ENCODE results near the gene SHISA6.

Gene SHISA6

GRCh38 chr17:11492511-11492910 lies 251.5 kb downstream of the SHISA6 start:
- Histone ChIP-seq H2BK5ac (ENCODE audit: low read depth, low read length, poor library complexity) (no peak overlapping the region), H2BK12ac (ENCODE audit: low read length) (no peak overlapping the region)

GRCh38 chr17:11493936-11494335 lies 252.9 kb downstream of the SHISA6 start:
- H2BK12ac ChIP-seq (ENCODE audit: low read length), result no peak overlapping the region
- H2BK5ac ChIP-seq (ENCODE audit: low read depth, low read length, poor library complexity), result no peak overlapping the region
- no peak overlapping the region for H3K23ac ChIP-seq (ENCODE audit: low read length)
- no peak overlapping the region for H3K14ac ChIP-seq (ENCODE audit: low read length)
- H3K79me1 ChIP-seq (ENCODE audit: low read length), result no peaks in the 10 kb centered on the region
- H3K18ac ChIP-seq (ENCODE audit: low read length), result no peak overlapping the region
- H2BK120ac ChIP-seq (ENCODE audit: insufficient read depth, low read length, poor library complexity), result no peak overlapping the region
- no peaks in the 10 kb centered on the region for H3K79me2 ChIP-seq (ENCODE audit: control insufficient read depth, insufficient read depth, low read length, poor library complexity)
- no peak for DNase-seq
- no peak overlapping the region for H4K91ac ChIP-seq (ENCODE audit: low read depth, low read length)
- H2AFZ ChIP-seq (ENCODE audit: insufficient read depth, low read length, poor library complexity), result no peak overlapping the region
- no peak overlapping the region for H3K9ac ChIP-seq (ENCODE audit: low read length)
- H3K4ac ChIP-seq (ENCODE audit: low read depth, low read length), result no peak overlapping the region
- no peak overlapping the region for H4K8ac ChIP-seq (ENCODE audit: low read depth, low read length)
- no peak overlapping the region for H2AK5ac ChIP-seq (ENCODE audit: low read length)
- no peak overlapping the region for H4K12ac ChIP-seq (ENCODE audit: low read depth, low read length)
- no peaks in the 10 kb centered on the region for H3K27me3 ChIP-seq (ENCODE audit: insufficient read depth, low read length)
- no peak overlapping the region for H3K4me2 ChIP-seq (ENCODE audit: low read length)
- H3K27ac ChIP-seq (ENCODE audit: low read depth, low read length), result no peak overlapping the region
- no peaks in the 10 kb centered on the region for H3K9me3 ChIP-seq (ENCODE audit: insufficient read depth, low read depth, low read length)
- no peaks in the 10 kb centered on the region for H3K4me1 ChIP-seq (ENCODE audit: control insufficient read depth in 1 of 2, insufficient read depth in 2 of 2, low read length in 2 of 2)
- H3K4me3 ChIP-seq (ENCODE audit: low read depth, low read length), result no peak overlapping the region
- H3K36me3 ChIP-seq (ENCODE audit: control insufficient read depth in 1 of 2, insufficient read depth in 2 of 2, low read length in 2 of 2), result no peaks in the 10 kb centered on the region

More at GRCh38 chr17:11492511-11492910, 251.5 kb downstream of the SHISA6 start:
- Histone ChIP-seq H4K8ac (ENCODE audit: low read depth, low read length) (no peak overlapping the region), H3K27me3 (ENCODE audit: insufficient read depth, low read length) (no peaks in the 10 kb centered on the region), H4K12ac (ENCODE audit: low read depth, low read length) (no peak overlapping the region), H3K4ac (ENCODE audit: low read depth, low read length) (no peak overlapping the region), H3K9me3 (ENCODE audit: insufficient read depth, low read depth, low read length) (no peaks in the 10 kb centered on the region), H3K27ac (ENCODE audit: low read depth, low read length) (no peak overlapping the region), H3K4me3 (ENCODE audit: low read depth, low read length) (no peak overlapping the region), H4K91ac (ENCODE audit: low read depth, low read length) (no peak overlapping the region), H2AFZ (ENCODE audit: insufficient read depth, low read length, poor library complexity) (no peak overlapping the region), H2BK120ac (ENCODE audit: insufficient read depth, low read length, poor library complexity) (no peak overlapping the region), H3K4me1 (ENCODE audit: control insufficient read depth in 1 of 2, insufficient read depth in 2 of 2, low read length in 2 of 2) (no peaks in the 10 kb centered on the region), H3K79me1 (ENCODE audit: low read length) (no peaks in the 10 kb centered on the region), H3K4me2 (ENCODE audit: low read length) (no peak overlapping the region), H3K23ac (ENCODE audit: low read length) (no peak overlapping the region), H3K14ac (ENCODE audit: low read length) (no peak overlapping the region), H3K36me3 (ENCODE audit: control insufficient read depth in 1 of 2, insufficient read depth in 2 of 2, low read length in 2 of 2) (no peaks in the 10 kb centered on the region), H3K79me2 (ENCODE audit: control insufficient read depth, insufficient read depth, low read length, poor library complexity) (no peaks in the 10 kb centered on the region), H3K9ac (ENCODE audit: low read length) (no peak overlapping the region), H3K18ac (ENCODE audit: low read length) (no peak overlapping the region), H2AK5ac (ENCODE audit: low read length) (no peak overlapping the region)
- WGBS (ENCODE audit: extremely low coverage, insufficient coverage, insufficient read length), result no CpG with 5 or more reads among the region's 1 CpG
- DNase-seq, result no peak

- H2BK120ac ChIP-seq (ENCODE audit: insufficient read depth, low read length, poor library complexity), result no peak overlapping the region
- no peak overlapping the region for H2BK5ac ChIP-seq (ENCODE audit: low read depth, low read length, poor library complexity)
Observed at GRCh38 chr17:11495613-11496012, 254.6 kb downstream of the SHISA6 start.

GRCh38 chr17:11499881-11500280 lies 258.9 kb downstream of the SHISA6 start:
- no peak overlapping the region for H3K4ac ChIP-seq (ENCODE audit: low read depth, low read length)
- H2BK5ac ChIP-seq (ENCODE audit: low read depth, low read length, poor library complexity), result no peak overlapping the region
- no peak overlapping the region for H4K8ac ChIP-seq (ENCODE audit: low read depth, low read length)
- no peak overlapping the region for H3K4me2 ChIP-seq (ENCODE audit: low read length)
- WGBS (ENCODE audit: extremely low coverage, insufficient coverage, insufficient read length), result no CpG with 5 or more reads among the region's 3 CpGs
- no peak overlapping the region for H4K12ac ChIP-seq (ENCODE audit: low read depth, low read length)
- no peak overlapping the region for H3K23ac ChIP-seq (ENCODE audit: low read length)
- H3K79me2 ChIP-seq (ENCODE audit: control insufficient read depth, insufficient read depth, low read length, poor library complexity), result no peaks in the 10 kb centered on the region
- no peaks in the 10 kb centered on the region for H3K4me1 ChIP-seq (ENCODE audit: control insufficient read depth in 1 of 2, insufficient read depth in 2 of 2, low read length in 2 of 2)
- H3K36me3 ChIP-seq (ENCODE audit: control insufficient read depth in 1 of 2, insufficient read depth in 2 of 2, low read length in 2 of 2), result no peaks in the 10 kb centered on the region
- no peaks in the 10 kb centered on the region for H3K9me3 ChIP-seq (ENCODE audit: insufficient read depth, low read depth, low read length)
- H3K4me3 ChIP-seq (ENCODE audit: low read depth, low read length), result no peak overlapping the region
- H3K79me1 ChIP-seq (ENCODE audit: low read length), result no peaks in the 10 kb centered on the region
- H2AK5ac ChIP-seq (ENCODE audit: low read length), result no peak overlapping the region
- no peak for DNase-seq
- no peak overlapping the region for H2BK120ac ChIP-seq (ENCODE audit: insufficient read depth, low read length, poor library complexity)
- H3K27me3 ChIP-seq (ENCODE audit: insufficient read depth, low read length), result no peaks in the 10 kb centered on the region
- H3K18ac ChIP-seq (ENCODE audit: low read length), result no peak overlapping the region
- H4K91ac ChIP-seq (ENCODE audit: low read depth, low read length), result no peak overlapping the region
- no peak overlapping the region for H2AFZ ChIP-seq (ENCODE audit: insufficient read depth, low read length, poor library complexity)
- H3K27ac ChIP-seq (ENCODE audit: low read depth, low read length), result no peak overlapping the region
- H3K9ac ChIP-seq (ENCODE audit: low read length), result no peak overlapping the region
- H3K14ac ChIP-seq (ENCODE audit: low read length), result no peak overlapping the region
- no peak overlapping the region for H2BK12ac ChIP-seq (ENCODE audit: low read length)

More at GRCh38 chr17:11495613-11496012, 254.6 kb downstream of the SHISA6 start:
- Histone ChIP-seq H2AK5ac (ENCODE audit: low read length) (no peak overlapping the region), H3K79me1 (ENCODE audit: low read length) (no peaks in the 10 kb centered on the region), H3K4me1 (ENCODE audit: control insufficient read depth in 1 of 2, insufficient read depth in 2 of 2, low read length in 2 of 2) (no peaks in the 10 kb centered on the region), H3K14ac (ENCODE audit: low read length) (no peak overlapping the region), H2BK12ac (ENCODE audit: low read length) (no peak overlapping the region), H3K18ac (ENCODE audit: low read length) (no peak overlapping the region), H3K4me3 (ENCODE audit: low read depth, low read length) (no peak overlapping the region), H3K4ac (ENCODE audit: low read depth, low read length) (no peak overlapping the region), H3K27ac (ENCODE audit: low read depth, low read length) (no peak overlapping the region), H4K8ac (ENCODE audit: low read depth, low read length) (no peak overlapping the region), H3K9me3 (ENCODE audit: insufficient read depth, low read depth, low read length) (no peaks in the 10 kb centered on the region), H3K36me3 (ENCODE audit: control insufficient read depth in 1 of 2, insufficient read depth in 2 of 2, low read length in 2 of 2) (no peaks in the 10 kb centered on the region), H4K12ac (ENCODE audit: low read depth, low read length) (no peak overlapping the region), H3K79me2 (ENCODE audit: control insufficient read depth, insufficient read depth, low read length, poor library complexity) (no peaks in the 10 kb centered on the region), H3K4me2 (ENCODE audit: low read length) (no peak overlapping the region), H3K23ac (ENCODE audit: low read length) (no peak overlapping the region), H3K9ac (ENCODE audit: low read length) (no peak overlapping the region), H2AFZ (ENCODE audit: insufficient read depth, low read length, poor library complexity) (no peak overlapping the region), H3K27me3 (ENCODE audit: insufficient read depth, low read length) (no peaks in the 10 kb centered on the region), H4K91ac (ENCODE audit: low read depth, low read length) (no peak overlapping the region)
- WGBS (ENCODE audit: extremely low coverage, insufficient coverage, insufficient read length), result no CpG with 5 or more reads among the region's 3 CpGs
- DNase-seq, result no peak

Measured in trophoblast cell (in vitro differentiated cells and primary cell).